A673 (cell line): ENCODE results near the gene DLG4. TPM values are rescaled to one million over a fixed set of nuclear protein-coding genes. Genes with fewer than 3 reads are reported as not detected.

Experiments used
- BruUV-seq: library from RNA; stranded (reverse); fragments of 400-500 nt; replicated peaks from 2 replicates; lab custom pipeline; 2021; lab: Mats Ljungman, UMichigan
- CTCF ChIA-PET: fragments of 300-600 bp; sonication (Branson Sonifier 250); formaldehyde crosslinking; loops from one replicate; lab custom pipeline; 2022; ENCODE audit warnings: antibody characterized with exemption; lab: Charles Lee
- POLR2A ChIA-PET: fragments of 300-600 bp; sonication (Branson Sonifier 250); formaldehyde crosslinking; loops from one replicate; lab custom pipeline; 2022; ENCODE audit warnings: antibody characterized with exemption; ENCODE audit not compliant: low non-redundant PET; lab: Charles Lee
- DNase-seq: peaks from one replicate; pipeline ENCODE4 v3.0.0-alpha.2; 2015; ENCODE audit warnings: low spot score
- H3K27ac ChIP-seq: fragments of 200-600 bp; sonication (generic); 2 replicates; pipeline ENCODE4 v1.5.1; 2016; ENCODE audit warnings: mixed run types, low read depth, mild to moderate bottlenecking, mixed read lengths, antibody characterized with exemption, low read length; ENCODE audit not compliant: poor library complexity, severe bottlenecking
- H3K27me3 ChIP-seq: fragments of 200-600 bp; sonication (generic); replicated peaks from 2 replicates; pipeline ENCODE4 v1.6.1; 2017; ENCODE audit warnings: mixed run types, low read depth, mild to moderate bottlenecking, mixed read lengths, antibody characterized with exemption, low read length; ENCODE audit not compliant: insufficient read depth, poor library complexity
- H3K36me3 ChIP-seq: fragments of 200-600 bp; sonication (generic); 2 replicates; pipeline ENCODE4 v1.6.1; 2016; ENCODE audit warnings: mixed run types, mild to moderate bottlenecking, mixed read lengths, antibody characterized with exemption, low read length; ENCODE audit not compliant: insufficient read depth, poor library complexity, severe bottlenecking
- H3K4me1 ChIP-seq: fragments of 200-600 bp; sonication (generic); 2 replicates; pipeline ENCODE4 v1.6.1; 2017; ENCODE audit warnings: mixed run types, mild to moderate bottlenecking, mixed read lengths, antibody characterized with exemption, low read length; ENCODE audit not compliant: insufficient read depth, poor library complexity, severe bottlenecking
- H3K4me3 ChIP-seq: fragments of 200-600 bp; sonication (generic); 2 replicates; pipeline ENCODE4 v1.5.1; 2016; ENCODE audit warnings: low read depth, mixed run types, mild to moderate bottlenecking, mixed read lengths, low read length; ENCODE audit not compliant: poor library complexity, severe bottlenecking
- H3K9me3 ChIP-seq: fragments of 200-600 bp; sonication (generic); 2 replicates; pipeline ENCODE4 v1.6.1; 2016; ENCODE audit warnings: mixed run types, low read depth, mild to moderate bottlenecking, mixed read lengths, antibody characterized with exemption, low read length; ENCODE audit not compliant: poor library complexity, severe bottlenecking
- EZH2 ChIP-seq: fragments of 200-600 bp; sonication (generic); IDR thresholded peaks from 2 replicates; pipeline ENCODE4 v1.6.1; 2017; ENCODE audit warnings: borderline replicate concordance, low read depth, mild to moderate bottlenecking, mixed read lengths, antibody characterized with exemption, low read length; ENCODE audit not compliant: poor library complexity, severe bottlenecking
- intact Hi-C: fragments of 100-400 bp; cut with micrococcal nuclease; formaldehyde crosslinking; loops from one replicate; pipeline ENCODE4 v1.10.0; 2022; ENCODE audit not compliant: unreplicated experiment
- total RNA-seq: library from RNA; stranded (reverse); gene quantifications from 2 replicates; pipeline ENCODE4 v1.2.3, GENCODE V29; 2021
- TF ChIP-seq, protein P1 (sequence below): fragments of 300-800, 200-600 bp; sonication (generic); conservative IDR thresholded peaks from 2 replicates; pipeline ENCODE4 v1.5.1; 2017; ENCODE audit warnings: low read depth, mild to moderate bottlenecking, antibody characterized with exemption, low read length, moderate library complexity, mixed read lengths

The DLG4 gene
- total RNA-seq, 1 experiment from 2014 or later: 74.7 TPM

DNA sequence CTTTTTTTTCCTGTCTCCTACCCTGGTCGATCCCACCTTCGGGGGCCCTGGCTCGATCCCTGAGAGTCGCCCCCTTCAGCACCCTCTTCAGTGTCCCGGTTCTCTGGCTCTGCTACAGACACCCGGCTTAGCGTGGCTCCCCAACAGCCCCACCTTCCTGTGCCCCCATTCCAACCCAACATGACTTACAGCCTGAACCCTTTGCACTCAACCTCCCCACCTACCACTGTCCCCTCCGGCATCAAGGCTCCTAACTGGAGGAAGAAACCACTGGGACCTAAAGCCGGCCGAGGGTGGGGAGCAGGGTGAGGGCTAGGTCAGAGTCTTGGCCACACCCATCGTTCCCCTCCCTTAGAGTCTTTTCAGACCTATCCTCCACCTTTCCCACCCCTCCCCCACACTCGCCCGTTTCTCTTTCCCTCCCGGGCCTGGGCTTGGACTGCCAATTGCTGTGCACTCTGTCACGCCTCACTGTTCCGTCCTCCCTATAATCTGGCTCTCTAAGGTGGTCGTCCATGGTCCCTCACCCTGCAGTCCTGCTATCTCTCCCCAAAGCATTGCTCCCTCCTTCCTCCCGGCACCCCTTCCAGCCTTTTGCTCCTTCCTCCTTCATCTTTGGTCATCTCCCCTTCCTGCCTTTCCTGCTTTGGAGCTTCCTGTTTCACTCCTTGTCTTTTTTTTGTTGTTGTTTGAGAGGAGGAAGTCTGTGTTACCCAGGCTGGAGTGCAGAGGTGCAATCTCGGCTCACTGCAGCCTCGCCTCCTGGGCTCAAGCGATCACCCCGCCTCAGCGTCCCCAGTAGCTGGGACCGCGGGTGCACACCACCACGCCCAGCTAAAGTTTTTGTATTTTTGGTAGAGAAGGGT is 43.5 kb upstream of the DLG4 start:
- TF ChIP-seq, protein P1, sequence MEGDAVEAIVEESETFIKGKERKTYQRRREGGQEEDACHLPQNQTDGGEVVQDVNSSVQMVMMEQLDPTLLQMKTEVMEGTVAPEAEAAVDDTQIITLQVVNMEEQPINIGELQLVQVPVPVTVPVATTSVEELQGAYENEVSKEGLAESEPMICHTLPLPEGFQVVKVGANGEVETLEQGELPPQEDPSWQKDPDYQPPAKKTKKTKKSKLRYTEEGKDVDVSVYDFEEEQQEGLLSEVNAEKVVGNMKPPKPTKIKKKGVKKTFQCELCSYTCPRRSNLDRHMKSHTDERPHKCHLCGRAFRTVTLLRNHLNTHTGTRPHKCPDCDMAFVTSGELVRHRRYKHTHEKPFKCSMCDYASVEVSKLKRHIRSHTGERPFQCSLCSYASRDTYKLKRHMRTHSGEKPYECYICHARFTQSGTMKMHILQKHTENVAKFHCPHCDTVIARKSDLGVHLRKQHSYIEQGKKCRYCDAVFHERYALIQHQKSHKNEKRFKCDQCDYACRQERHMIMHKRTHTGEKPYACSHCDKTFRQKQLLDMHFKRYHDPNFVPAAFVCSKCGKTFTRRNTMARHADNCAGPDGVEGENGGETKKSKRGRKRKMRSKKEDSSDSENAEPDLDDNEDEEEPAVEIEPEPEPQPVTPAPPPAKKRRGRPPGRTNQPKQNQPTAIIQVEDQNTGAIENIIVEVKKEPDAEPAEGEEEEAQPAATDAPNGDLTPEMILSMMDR: no peak
- TF ChIP-seq EZH2: no peak
- ChIA-PET POLR2A (interaction anchor here (0.6 kb wide), 1 partner anchor 52 kb away, joined by 3 read pairs; the partner anchor contains the start of gene GPS2), CTCF (no interaction called here)
- Histone ChIP-seq H3K36me3 (peaks cover 9% of the 10 kb centered on the region), H3K27ac (no peak overlapping the region), H3K9me3 (no peaks in the 10 kb centered on the region), H3K4me1 (peaks cover 16% of the 10 kb centered on the region), H3K27me3 (no peaks in the 10 kb centered on the region), H3K4me3 (peak overlapping the region; percentile 17)
- DNase-seq: no peak
- no TSS peak for BruUV-seq
- intact Hi-C loops: no loop called here

DNA sequence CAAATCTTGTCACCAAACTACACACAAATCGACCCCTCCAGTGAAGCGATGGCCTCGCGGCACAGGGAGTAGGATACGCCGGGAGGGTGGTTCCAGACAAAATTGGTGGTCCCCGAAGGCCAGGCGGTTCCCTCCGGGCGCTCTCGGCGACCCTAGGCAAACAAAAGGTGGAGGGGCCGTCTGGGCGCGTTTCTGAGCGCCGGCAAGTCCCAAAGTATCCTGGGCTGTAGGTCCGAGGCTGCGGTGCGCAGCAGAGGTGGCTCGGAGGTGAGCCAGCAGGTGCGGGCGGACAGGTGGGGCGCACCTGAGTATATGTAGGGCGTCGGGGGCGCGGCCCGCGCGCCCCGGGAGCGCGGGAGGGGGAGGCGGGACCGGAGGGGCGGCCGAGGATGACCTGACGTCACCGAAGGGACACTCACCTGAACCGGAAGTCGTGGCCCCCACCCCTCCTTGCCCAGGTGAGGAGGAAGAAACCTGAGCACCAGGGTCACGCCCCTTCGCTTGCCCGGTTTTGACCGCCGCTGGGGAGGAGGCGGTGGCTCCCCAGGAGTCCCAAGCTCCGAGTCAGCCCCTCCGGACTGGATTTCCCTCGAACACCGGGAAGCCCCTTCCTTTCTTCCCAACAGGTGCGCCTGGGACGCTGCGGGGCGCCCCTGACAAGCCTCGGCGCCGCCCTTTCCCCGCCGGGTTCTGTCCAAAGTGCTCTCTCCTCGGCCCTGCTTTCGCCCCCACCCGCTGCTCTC is 42.7 kb upstream of the DLG4 start, which contains the start of gene CLDN7:
Gene CLDN7 (minus strand): TSS at position 287 of the 743 bp plus-strand sequence. CDS start 435 bp downstream, outside the sequence.
- ChIA-PET POLR2A (no interaction called here), CTCF (no interaction called here)
- DNase-seq: no peak
- Histone ChIP-seq H3K27ac (no peak within 1 kb of the TSS), H3K9me3 (no peaks in the 10 kb centered on the region), H3K36me3 (peaks cover 9% of the 10 kb centered on the region), H3K4me3 (peak within 1 kb of the TSS; percentile 17), H3K27me3 (no peaks in the 10 kb centered on the region), H3K4me1 (peaks cover 16% of the 10 kb centered on the region)
- TF ChIP-seq, protein P1: no peak
- TF ChIP-seq EZH2: no peak
- BruUV-seq: no TSS peak
- intact Hi-C loops: no loop called here

DNA sequence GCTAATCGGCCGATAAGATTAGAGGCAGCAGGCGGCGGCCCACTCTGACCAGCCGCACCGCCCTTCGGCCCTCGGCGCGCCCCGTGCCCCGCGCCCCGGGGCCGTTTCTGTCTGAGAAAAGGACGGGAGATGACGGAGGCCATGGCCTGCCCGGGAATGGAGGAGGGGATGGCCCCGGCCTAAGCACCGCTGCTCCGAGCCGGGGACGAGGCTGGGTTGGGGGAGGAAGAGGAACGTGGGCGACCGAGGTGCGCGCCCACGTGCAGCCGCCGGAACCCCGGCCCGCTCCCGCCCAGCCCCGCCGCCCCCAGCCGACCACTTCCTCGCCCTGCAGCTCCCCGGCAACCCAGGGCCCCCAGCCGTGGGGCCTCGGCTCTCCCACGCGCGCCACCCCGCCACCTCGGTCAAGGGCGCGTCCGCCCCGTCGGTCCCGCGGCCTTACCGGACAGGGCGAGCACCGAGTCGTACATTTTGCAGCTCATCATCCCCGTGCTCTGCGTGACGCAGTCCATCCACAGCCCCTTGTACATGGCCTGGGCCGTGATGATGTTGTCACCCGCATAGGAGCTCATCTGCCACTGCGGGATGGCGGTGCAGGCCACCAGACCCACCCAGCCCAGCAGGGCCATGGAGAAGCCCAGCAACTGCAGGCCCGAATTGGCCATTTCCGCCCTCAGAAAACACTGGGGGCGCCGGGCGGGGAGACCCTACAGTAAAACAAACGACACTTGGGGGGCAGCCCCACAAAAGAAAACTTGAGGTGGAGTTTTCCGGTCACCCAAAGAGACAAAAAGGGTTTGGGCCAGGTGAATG is 41.9 kb upstream of the DLG4 start:
- no TSS peak for BruUV-seq
- Histone ChIP-seq H3K4me1 (peaks cover 16% of the 10 kb centered on the region), H3K36me3 (peaks cover 9% of the 10 kb centered on the region), H3K4me3 (no peak overlapping the region), H3K27ac (no peak overlapping the region), H3K9me3 (no peaks in the 10 kb centered on the region), H3K27me3 (no peaks in the 10 kb centered on the region)
- intact Hi-C loops: no loop called here
- ChIA-PET CTCF (no interaction called here), POLR2A (no interaction called here)
- no peak for DNase-seq
- TF ChIP-seq EZH2: no peak
- TF ChIP-seq, protein P1: no peak
